Mononuclear cell (primary cell): ENCODE results near the gene ACSL3. TPM values are rescaled to one million over a fixed set of nuclear protein-coding genes. Genes with fewer than 3 reads are reported as not detected.

Experiments used
- H3K27me3 ChIP-seq: 2 replicates; pipeline ENCODE4 v1.6.0; 2011; ENCODE audit warnings: low read length, control low read depth; ENCODE audit not compliant: insufficient read depth
- H3K4me1 ChIP-seq: 2 replicates; pipeline ENCODE4 v1.5.1; 2011; ENCODE audit warnings: mild to moderate bottlenecking, low read length, control low read depth; ENCODE audit not compliant: insufficient read depth
- H3K4me3 ChIP-seq: 2 replicates; pipeline ENCODE4 v1.5.1; 2011; ENCODE audit warnings: mild to moderate bottlenecking, low read length, moderate library complexity
- H3K9me3 ChIP-seq: 2 replicates; pipeline ENCODE4 v1.5.1; 2011; ENCODE audit warnings: low read depth, mild to moderate bottlenecking, control low read depth, low read length
- total RNA-seq: library from RNA; depleted of rRNA; stranded (reverse); fragments of >200 nt; gene quantifications from one replicate; pipeline ENCODE4 v1.2.3, GENCODE V29; 2012

Gene ACSL3
- total RNA-seq, 1 donor = 64.6 TPM

- H3K27me3 ChIP-seq = no peaks in the 10 kb centered on the region
- H3K4me1 ChIP-seq = peaks cover 3% of the 10 kb centered on the region
- no peak overlapping the region for H3K4me3 ChIP-seq
- H3K9me3 ChIP-seq = no peaks in the 10 kb centered on the region
Measured at GRCh38 chr2:222884114-222884771, 23.4 kb downstream of the ACSL3 start.

GRCh38 chr2:222884805-222885424, 24.1 kb downstream of the ACSL3 start:
- Histone ChIP-seq H3K4me3 (no peak overlapping the region), H3K9me3 (no peaks in the 10 kb centered on the region), H3K4me1 (no peaks in the 10 kb centered on the region), H3K27me3 (no peaks in the 10 kb centered on the region)

GRCh38 chr2:222887124-222887523, 26.3 kb downstream of the ACSL3 start:
- Histone ChIP-seq H3K4me1 (no peaks in the 10 kb centered on the region), H3K27me3 (no peaks in the 10 kb centered on the region), H3K9me3 (no peaks in the 10 kb centered on the region), H3K4me3 (no peak overlapping the region)

- peaks cover 10% of the 10 kb centered on the region for H3K4me1 ChIP-seq
- H3K4me3 ChIP-seq = no peak overlapping the region
- no peaks in the 10 kb centered on the region for H3K27me3 ChIP-seq
- no peaks in the 10 kb centered on the region for H3K9me3 ChIP-seq
Measured at GRCh38 chr2:222888716-222889115, 27.9 kb downstream of the ACSL3 start.

GRCh38 chr2:222891890-222892289, 31.1 kb downstream of the ACSL3 start:
- Histone ChIP-seq H3K9me3 (no peaks in the 10 kb centered on the region), H3K4me1 (peaks cover 19% of the 10 kb centered on the region), H3K4me3 (no peak overlapping the region)

GRCh38 chr2:222892321-222892720, 31.5 kb downstream of the ACSL3 start:
- Histone ChIP-seq H3K4me1 (peaks cover 19% of the 10 kb centered on the region), H3K4me3 (no peak overlapping the region), H3K9me3 (no peaks in the 10 kb centered on the region), H3K27me3 (no peaks in the 10 kb centered on the region)

More at GRCh38 chr2:222891890-222892289, 31.1 kb downstream of the ACSL3 start:
- H3K27me3 ChIP-seq = no peaks in the 10 kb centered on the region

- Histone ChIP-seq H3K27me3 (no peaks in the 10 kb centered on the region), H3K9me3 (no peaks in the 10 kb centered on the region), H3K4me1 (peaks cover 19% of the 10 kb centered on the region), H3K4me3 (no peak overlapping the region)
Measured at GRCh38 chr2:222892761-222893160, 31.9 kb downstream of the ACSL3 start.

GRCh38 chr2:222893716-222894115, 32.9 kb downstream of the ACSL3 start:
- no peaks in the 10 kb centered on the region for H3K9me3 ChIP-seq
- peaks cover 25% of the 10 kb centered on the region for H3K4me1 ChIP-seq
- H3K27me3 ChIP-seq = no peaks in the 10 kb centered on the region
- H3K4me3 ChIP-seq = no peak overlapping the region

- Histone ChIP-seq H3K4me1 (peaks cover 25% of the 10 kb centered on the region), H3K4me3 (no peak overlapping the region), H3K9me3 (no peaks in the 10 kb centered on the region), H3K27me3 (no peaks in the 10 kb centered on the region)
Measured at GRCh38 chr2:222895144-222895543, 34.3 kb downstream of the ACSL3 start.

GRCh38 chr2:222897898-222898297, 37.1 kb downstream of the ACSL3 start:
- peaks cover 21% of the 10 kb centered on the region for H3K4me1 ChIP-seq
- no peaks in the 10 kb centered on the region for H3K9me3 ChIP-seq
- no peak overlapping the region for H3K4me3 ChIP-seq

GRCh38 chr2:222899413-222900181, 38.8 kb downstream of the ACSL3 start:
- no peaks in the 10 kb centered on the region for H3K27me3 ChIP-seq
- H3K9me3 ChIP-seq = no peaks in the 10 kb centered on the region
- peaks cover 14% of the 10 kb centered on the region for H3K4me1 ChIP-seq
- H3K4me3 ChIP-seq = no peak overlapping the region

More at GRCh38 chr2:222897898-222898297, 37.1 kb downstream of the ACSL3 start:
- no peaks in the 10 kb centered on the region for H3K27me3 ChIP-seq

GRCh38 chr2:222900354-222900753, 39.5 kb downstream of the ACSL3 start:
- Histone ChIP-seq H3K4me1 (peaks cover 7% of the 10 kb centered on the region), H3K9me3 (no peaks in the 10 kb centered on the region), H3K27me3 (no peaks in the 10 kb centered on the region), H3K4me3 (no peak overlapping the region)

- peaks cover 7% of the 10 kb centered on the region for H3K4me1 ChIP-seq
Measured at GRCh38 chr2:222902660-222903059, 41.8 kb downstream of the ACSL3 start.

GRCh38 chr2:222903234-222904220, 42.7 kb downstream of the ACSL3 start:
- no peak overlapping the region for H3K4me3 ChIP-seq
- H3K9me3 ChIP-seq = no peaks in the 10 kb centered on the region
- H3K4me1 ChIP-seq = peaks cover 1% of the 10 kb centered on the region
- no peaks in the 10 kb centered on the region for H3K27me3 ChIP-seq

More at GRCh38 chr2:222902660-222903059, 41.8 kb downstream of the ACSL3 start:
- Histone ChIP-seq H3K4me3 (no peak overlapping the region), H3K27me3 (no peaks in the 10 kb centered on the region), H3K9me3 (no peaks in the 10 kb centered on the region)
